D721Med (cell line): ENCODE measurements around the gene MAD1L1.
A peak's percentile ranks its signal among the peaks of the same experiment; 100 is the strongest.

Experiments used
- DNase-seq: peaks from one replicate; pipeline ENCODE4 v3.0.0; 2011; ENCODE audit warnings: low spot score; ENCODE audit not compliant: insufficient read length
- FAIRE-seq: peaks from 2 replicates; lab custom pipeline; 2011; peaks lifted over from hg19 to GRCh38; lab: Jason Lieb, UNC
- CTCF ChIP-seq: IDR thresholded peaks from 2 replicates; pipeline ENCODE4 v1.5.1; 2012; ENCODE audit warnings: mild to moderate bottlenecking, control low read depth; ENCODE audit not compliant: insufficient read depth; ENCODE audit errors: missing control alignments

MAD1L1 gene

GRCh38 chr7:2034291-2035201, 198.2 kb downstream of the MAD1L1 start:
- no peak for FAIRE-seq
- peak; percentile 1 for DNase-seq
- TF ChIP-seq CTCF = no peak

- FAIRE-seq = no peak
- no peak for TF ChIP-seq CTCF
Observed at GRCh38 chr7:2033586-2034135, 199.1 kb downstream of the MAD1L1 start.

GRCh38 chr7:2032876-2033407, 199.8 kb downstream of the MAD1L1 start:
- DNase-seq (peak; percentile 8), FAIRE-seq (no peak)
- TF ChIP-seq CTCF = no peak

More at GRCh38 chr7:2033586-2034135, 199.1 kb downstream of the MAD1L1 start:
- no peak for DNase-seq

GRCh38 chr7:2032030-2032875, 200.5 kb downstream of the MAD1L1 start:
- TF ChIP-seq CTCF = no peak
- FAIRE-seq = no peak

GRCh38 chr7:2031451-2031845, 201.3 kb downstream of the MAD1L1 start:
- FAIRE-seq (no peak), DNase-seq (no peak)
- no peak for TF ChIP-seq CTCF

More at GRCh38 chr7:2032030-2032875, 200.5 kb downstream of the MAD1L1 start:
- no peak for DNase-seq

GRCh38 chr7:2030475-2031450, 202.0 kb downstream of the MAD1L1 start:
- no peak for DNase-seq
- FAIRE-seq = no peak
- no peak for TF ChIP-seq CTCF
